IMR-90 (cell line): ENCODE results near the gene MPC2.

Source experiments
- CEBPB ChIP-seq: IDR thresholded peaks from 2 replicates; pipeline ENCODE4 v1.6.1; 2012; ENCODE audit warnings: low read depth, low read length, improper control_type of control experiment
- CHD1 ChIP-seq: IDR thresholded peaks from 2 replicates; pipeline ENCODE4 v1.6.1; 2012; ENCODE audit warnings: low read depth, low read length, improper control_type of control experiment
- FOS ChIP-seq: fragments of 150-350 bp; IDR thresholded peaks from 2 replicates; pipeline ENCODE4 v1.6.1; 2016; ENCODE audit warnings: low read depth, low read length
- MAZ ChIP-seq: IDR thresholded peaks from 2 replicates; pipeline ENCODE4 v1.6.1; 2012; ENCODE audit warnings: low read depth, mild to moderate bottlenecking, low read length, improper control_type of control experiment, moderate library complexity, borderline replicate concordance
- POLR2A ChIP-seq: IDR thresholded peaks from 2 replicates; pipeline ENCODE4 v1.6.1; 2012; ENCODE audit warnings: mild to moderate bottlenecking, low read depth, low read length
- RAD21 ChIP-seq: IDR thresholded peaks from 2 replicates; pipeline ENCODE4 v1.6.1; 2012; ENCODE audit warnings: low read length, improper control_type of control experiment
- SMC3 ChIP-seq: fragments of 150-350 bp; IDR thresholded peaks from 2 replicates; pipeline ENCODE4 v1.6.1; 2016; ENCODE audit warnings: low read depth, mild to moderate bottlenecking, antibody characterized with exemption, low read length, moderate library complexity
- USF2 ChIP-seq: fragments of 150-350 bp; IDR thresholded peaks from 2 replicates; pipeline ENCODE4 v1.6.1; 2017; ENCODE audit warnings: mild to moderate bottlenecking, antibody characterized with exemption, low read length, low read depth
- TF ChIP-seq, protein P1 (sequence below): conservative IDR thresholded peaks from 2 replicates; pipeline ENCODE4 v1.5.1; 2012; ENCODE audit warnings: mild to moderate bottlenecking, low read depth, low read length, improper control_type of control experiment

DNA sequence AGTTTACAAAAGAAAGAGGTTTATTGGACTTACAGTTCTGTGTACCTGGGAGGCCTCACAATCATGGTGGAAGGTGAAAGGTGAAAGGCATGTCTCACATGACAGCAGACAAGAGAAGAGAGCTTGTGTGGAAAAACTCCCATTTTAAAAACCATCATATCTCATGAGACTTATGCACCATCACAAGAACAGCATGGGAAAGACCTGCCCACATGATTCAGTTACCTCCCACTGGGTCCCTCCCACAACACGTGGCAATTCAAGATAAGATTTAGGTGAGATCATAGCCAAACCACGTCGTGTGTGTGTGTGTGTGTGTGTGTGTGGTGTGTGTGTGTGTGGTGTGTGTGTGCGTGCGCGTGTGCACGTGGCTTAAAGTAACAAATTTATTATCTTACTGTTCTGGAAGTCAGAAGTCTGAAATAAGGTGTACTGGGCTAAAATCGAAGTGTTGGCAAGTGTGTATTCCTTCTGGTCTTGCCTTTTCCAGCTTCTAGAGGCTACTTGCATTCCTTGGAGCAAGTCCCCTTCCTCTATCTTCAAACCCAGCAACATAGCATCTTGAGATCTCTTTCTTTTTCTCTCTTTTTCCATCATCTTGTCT is 48.1 kb upstream of the MPC2 start:
- TF ChIP-seq, protein P1, sequence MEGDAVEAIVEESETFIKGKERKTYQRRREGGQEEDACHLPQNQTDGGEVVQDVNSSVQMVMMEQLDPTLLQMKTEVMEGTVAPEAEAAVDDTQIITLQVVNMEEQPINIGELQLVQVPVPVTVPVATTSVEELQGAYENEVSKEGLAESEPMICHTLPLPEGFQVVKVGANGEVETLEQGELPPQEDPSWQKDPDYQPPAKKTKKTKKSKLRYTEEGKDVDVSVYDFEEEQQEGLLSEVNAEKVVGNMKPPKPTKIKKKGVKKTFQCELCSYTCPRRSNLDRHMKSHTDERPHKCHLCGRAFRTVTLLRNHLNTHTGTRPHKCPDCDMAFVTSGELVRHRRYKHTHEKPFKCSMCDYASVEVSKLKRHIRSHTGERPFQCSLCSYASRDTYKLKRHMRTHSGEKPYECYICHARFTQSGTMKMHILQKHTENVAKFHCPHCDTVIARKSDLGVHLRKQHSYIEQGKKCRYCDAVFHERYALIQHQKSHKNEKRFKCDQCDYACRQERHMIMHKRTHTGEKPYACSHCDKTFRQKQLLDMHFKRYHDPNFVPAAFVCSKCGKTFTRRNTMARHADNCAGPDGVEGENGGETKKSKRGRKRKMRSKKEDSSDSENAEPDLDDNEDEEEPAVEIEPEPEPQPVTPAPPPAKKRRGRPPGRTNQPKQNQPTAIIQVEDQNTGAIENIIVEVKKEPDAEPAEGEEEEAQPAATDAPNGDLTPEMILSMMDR, result no peak
- TF ChIP-seq POLR2A (no peak), USF2 (no peak), SMC3 (no peak), CEBPB (no peak), CHD1 (no peak), FOS (no peak), RAD21 (no peak), MAZ (no peak)
